ENCODE measurements around the gene KCNN1. TPM values are rescaled to one million over a fixed set of nuclear protein-coding genes. Genes with fewer than 3 reads are reported as not detected.
A peak's percentile ranks its signal among the peaks of the same experiment; 100 is the strongest.

KCNN1 gene
- total and polyA plus RNA-seq, 9 of the 15 experiments (the other 6 are each of a cell fraction or from before 2014, with no cell fraction given) = 0.01 to 6.2 (median 0.72) TPM

DNA sequence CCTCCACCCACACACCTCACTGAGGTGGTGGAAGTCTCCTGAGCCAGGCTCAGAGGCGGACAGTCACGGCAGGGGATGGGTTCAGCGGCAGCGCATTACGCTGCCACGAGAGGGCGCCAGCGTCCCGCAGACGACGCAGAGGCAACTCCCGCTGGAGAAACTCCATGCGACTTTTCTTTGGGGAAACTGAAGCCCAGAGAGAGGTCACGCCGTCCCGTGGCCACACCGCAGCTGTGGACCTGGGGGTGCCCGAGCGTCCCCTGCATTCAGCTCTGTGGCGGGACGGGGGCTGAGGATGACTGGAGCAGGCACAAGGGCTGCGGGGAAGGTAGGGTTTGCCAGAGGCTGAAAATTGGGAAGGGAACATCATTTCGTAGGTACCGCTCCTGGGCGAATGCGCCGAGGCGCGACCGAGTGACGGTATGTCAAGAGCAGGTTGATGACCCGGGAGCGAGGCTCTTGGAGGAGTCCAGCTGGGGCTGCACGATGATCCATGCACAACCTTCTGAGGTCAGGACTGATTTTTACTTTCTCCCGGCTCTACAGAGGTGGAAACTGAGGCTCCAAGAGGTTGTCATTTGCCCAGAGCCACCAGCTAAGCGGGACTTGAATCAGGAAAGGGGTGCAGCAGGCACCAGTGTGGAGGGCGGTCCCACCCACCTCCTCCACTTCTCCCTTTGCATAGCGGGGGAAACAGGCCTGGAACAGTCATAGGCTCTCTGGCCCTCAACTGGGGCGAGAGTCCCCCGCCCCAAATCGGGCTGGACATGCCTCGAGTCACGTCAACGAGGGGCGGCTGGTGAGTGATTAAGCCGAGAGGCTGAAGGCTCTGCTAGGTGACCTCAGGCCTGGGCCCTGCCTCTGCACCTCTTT is 40.4 kb downstream of the KCNN1 start (continued):
- TF ChIP-seq POLR2AphosphoS5 (IDR thresholded peaks at IDR 0.05; ENCODE audit: control insufficient read depth, insufficient read depth, low read depth, low read length) (peak; percentile 52; the same call in 1 of the 2 replicates), ZNF384 (IDR thresholded peaks at IDR 0.05; ENCODE audit: low read depth, low read length) (peak; percentile 45; the same call in 1 of the 2 replicates), ARID4B (CRISPR knock-in tag; IDR thresholded peaks at IDR 0.05) (peak; percentile 64; the same call in 1 of the 2 replicates), CXXC5 (CRISPR knock-in tag; IDR thresholded peaks at IDR 0.05) (peak; percentile 53), MYC (IDR thresholded peaks at IDR 0.05; ENCODE audit: low read depth, low read length) (peak; percentile 74), MYC (CRISPR knock-in tag; IDR thresholded peaks at IDR 0.05; ENCODE audit: borderline replicate concordance, low read depth) (no peak), CREB1 (IDR thresholded peaks at IDR 0.05) (peak; percentile 33; the same call in 1 of the 2 replicates), CREB1 (CRISPR knock-in tag; IDR thresholded peaks at IDR 0.05) (peak; percentile 69), SP1 (CRISPR knock-in tag; IDR thresholded peaks at IDR 0.05) (peak; percentile 65), MAZ (CRISPR knock-in tag; conservative IDR thresholded peaks at IDR 0.05 in 1 of 2, IDR thresholded peaks at IDR 0.05 in 1 of 2) (peak; percentile 45 to 47; a peak in 3 of 4 replicates), JUN (IDR thresholded peaks at IDR 0.05; ENCODE audit: borderline replicate concordance, low read depth, low read length) (0 out of 2 replicates have a peak, but pooled peaks have one; percentile 51), JUN (CRISPR knock-in tag; IDR thresholded peaks at IDR 0.05; ENCODE audit: borderline replicate concordance) (no peak), RAD21 (CRISPR knock-in tag; conservative IDR thresholded peaks at IDR 0.05 in 1 of 2, IDR thresholded peaks at IDR 0.05 in 1 of 2) (peak; percentile 95)
- TF ChIP-seq, protein P1, sequence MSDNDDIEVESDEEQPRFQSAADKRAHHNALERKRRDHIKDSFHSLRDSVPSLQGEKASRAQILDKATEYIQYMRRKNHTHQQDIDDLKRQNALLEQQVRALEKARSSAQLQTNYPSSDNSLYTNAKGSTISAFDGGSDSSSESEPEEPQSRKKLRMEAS (CRISPR knock-in tag; IDR thresholded peaks at IDR 0.05) = 0 out of 2 replicates have a peak, but pooled peaks have one; percentile 32
- TF ChIP-seq, protein P2, sequence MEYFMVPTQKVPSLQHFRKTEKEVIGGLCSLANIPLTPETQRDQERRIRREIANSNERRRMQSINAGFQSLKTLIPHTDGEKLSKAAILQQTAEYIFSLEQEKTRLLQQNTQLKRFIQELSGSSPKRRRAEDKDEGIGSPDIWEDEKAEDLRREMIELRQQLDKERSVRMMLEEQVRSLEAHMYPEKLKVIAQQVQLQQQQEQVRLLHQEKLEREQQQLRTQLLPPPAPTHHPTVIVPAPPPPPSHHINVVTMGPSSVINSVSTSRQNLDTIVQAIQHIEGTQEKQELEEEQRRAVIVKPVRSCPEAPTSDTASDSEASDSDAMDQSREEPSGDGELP (CRISPR knock-in tag; IDR thresholded peaks at IDR 0.05; ENCODE audit: borderline replicate concordance) = peak; percentile 63; the same call in 1 of the 2 replicates
- TF ChIP-seq, protein P3, sequence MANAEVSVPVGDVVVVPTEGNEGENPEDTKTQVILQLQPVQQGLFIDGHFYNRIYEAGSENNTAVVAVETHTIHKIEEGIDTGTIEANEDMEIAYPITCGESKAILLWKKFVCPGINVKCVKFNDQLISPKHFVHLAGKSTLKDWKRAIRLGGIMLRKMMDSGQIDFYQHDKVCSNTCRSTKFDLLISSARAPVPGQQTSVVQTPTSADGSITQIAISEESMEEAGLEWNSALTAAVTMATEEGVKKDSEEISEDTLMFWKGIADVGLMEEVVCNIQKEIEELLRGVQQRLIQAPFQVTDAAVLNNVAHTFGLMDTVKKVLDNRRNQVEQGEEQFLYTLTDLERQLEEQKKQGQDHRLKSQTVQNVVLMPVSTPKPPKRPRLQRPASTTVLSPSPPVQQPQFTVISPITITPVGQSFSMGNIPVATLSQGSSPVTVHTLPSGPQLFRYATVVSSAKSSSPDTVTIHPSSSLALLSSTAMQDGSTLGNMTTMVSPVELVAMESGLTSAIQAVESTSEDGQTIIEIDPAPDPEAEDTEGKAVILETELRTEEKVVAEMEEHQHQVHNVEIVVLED (CRISPR knock-in tag; IDR thresholded peaks at IDR 0.05) = 0 out of 2 replicates have a peak, but pooled peaks have one; percentile 5

Measured in K562 (cell line).